Stimulated activated CD4-positive, alpha-beta T cell treated with anti-CD3 and anti-CD28 coated beads, TNF-alpha, amount 100 ng/mL, for 24 hours (primary cell): ENCODE data around the gene GPR142.
A peak's percentile ranks its signal among the peaks of the same experiment; 100 is the strongest.

Experiments
- DNase-seq, 3 experiments: peaks; one replicate each; pipeline ENCODE4 v3.0.0-alpha.2; 2020; ENCODE audit warnings: low read depth in 3 of 3

The GPR142 gene

DNA sequence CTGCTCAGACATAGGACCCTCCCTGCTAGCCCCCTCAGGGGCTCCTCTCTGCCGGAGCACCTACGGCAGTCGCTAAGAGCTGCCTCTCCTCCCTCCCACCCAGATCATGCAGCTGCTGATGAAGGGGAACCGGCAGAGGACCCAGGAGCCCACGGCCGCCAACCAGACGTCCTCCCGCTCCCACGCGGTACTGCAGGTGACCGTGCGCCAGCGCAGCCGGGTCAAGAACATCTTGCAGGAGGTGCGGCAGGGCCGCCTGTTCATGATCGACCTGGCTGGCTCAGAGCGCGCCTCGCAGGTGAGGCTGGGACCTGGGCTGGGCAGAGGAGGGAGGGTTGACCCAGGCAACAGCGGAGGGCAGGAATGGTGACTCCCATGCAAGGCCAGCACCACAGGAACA lies 22.6 kb upstream of the GPR142 start:
- DNase-seq: no peak

DNA sequence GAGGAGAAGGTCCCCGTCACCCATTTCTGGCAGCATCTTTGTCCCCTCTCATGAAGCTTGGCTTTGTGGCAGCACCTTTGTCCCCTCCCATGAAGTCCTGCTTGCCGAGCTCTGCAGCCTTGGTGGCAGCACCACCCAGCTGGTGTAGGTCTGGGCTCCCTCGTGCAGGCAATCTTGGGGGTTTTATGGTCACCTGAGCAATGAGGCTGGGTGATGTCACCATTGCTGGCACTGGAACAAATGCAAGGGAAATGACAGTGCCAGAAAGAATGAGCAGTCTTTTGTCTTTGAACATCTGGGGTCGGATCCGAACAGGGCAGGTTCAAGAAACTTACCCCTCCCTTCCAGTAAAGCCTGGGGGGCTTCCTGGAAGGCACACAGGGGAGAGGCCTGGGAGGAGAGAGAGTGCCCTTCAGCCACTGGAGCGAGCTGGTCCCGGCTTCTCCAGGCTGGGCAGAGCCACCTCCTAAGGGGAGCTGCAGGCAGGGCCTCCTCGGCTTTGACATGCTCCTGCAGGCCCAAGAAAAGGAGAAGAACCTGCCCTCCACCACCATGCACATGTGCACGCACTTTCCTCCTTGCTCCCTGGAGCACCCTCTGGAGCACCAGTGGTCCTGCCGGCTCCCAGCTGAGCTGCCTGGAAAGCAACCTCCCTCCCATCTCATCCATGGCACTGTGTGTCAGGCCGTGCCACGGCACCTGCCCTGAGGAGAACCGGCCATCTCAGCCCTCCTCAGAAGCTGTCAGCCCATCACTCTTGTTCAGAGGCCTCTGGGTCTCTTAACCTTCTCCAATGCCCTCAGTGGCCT lies 21.7 kb upstream of the GPR142 start:
- DNase-seq: no peak

DNA sequence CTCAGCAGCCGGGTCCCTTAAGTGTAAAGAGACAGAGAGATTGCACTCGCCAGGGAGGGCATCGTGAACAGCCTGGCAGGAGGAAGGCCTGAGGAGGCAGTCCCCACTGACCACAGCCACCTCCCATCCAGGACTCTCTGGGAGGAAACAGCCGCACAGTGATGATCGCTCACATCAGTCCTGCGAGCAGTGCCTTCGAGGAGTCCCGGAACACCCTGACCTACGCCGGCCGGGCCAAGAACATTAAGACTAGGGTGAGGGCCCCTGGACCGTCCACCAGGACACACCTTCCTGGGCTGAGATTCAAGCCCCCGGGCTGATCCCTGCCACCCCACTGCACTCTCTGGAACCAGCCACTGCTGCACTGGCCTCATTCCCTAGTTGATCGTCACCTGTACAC lies 19.7 kb upstream of the GPR142 start:
- DNase-seq: no peak

DNA sequence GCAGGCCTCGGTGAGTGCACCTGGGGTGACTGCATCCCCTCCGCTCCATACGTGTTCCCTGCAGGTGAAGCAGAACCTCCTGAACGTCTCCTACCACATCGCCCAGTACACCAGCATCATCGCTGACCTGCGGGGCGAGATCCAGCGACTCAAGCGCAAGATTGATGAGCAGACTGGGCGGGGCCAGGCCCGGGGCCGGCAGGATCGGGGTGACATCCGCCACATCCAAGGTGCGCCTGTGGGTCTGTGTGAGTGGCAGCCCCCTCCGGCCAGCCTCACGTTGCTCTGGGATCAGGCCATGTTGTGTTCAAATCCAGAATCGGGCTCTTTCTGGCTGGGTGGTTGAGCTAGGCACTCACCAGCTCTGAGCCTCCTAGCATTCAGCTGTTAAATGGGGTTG lies 18.2 kb upstream of the GPR142 start:
- DNase-seq: no peak

DNA sequence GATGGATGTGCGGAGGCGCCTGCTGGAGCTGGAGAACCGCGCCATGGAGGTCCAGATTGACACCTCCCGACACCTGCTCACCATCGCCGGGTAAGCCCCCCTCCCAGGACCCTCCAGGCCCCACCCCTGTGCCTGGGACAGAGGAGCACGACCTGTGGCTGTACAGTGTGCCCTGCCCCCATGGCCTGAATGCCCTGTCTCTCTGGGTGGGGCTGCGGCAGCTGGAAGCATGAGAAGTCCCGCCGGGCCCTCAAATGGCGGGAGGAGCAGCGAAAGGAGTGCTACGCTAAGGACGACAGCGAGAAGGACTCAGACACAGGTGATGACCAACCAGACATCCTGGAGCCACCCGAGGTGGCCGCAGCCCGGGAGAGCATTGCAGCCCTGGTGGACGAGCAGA lies 16.8 kb upstream of the GPR142 start:
- no peak for DNase-seq

DNA sequence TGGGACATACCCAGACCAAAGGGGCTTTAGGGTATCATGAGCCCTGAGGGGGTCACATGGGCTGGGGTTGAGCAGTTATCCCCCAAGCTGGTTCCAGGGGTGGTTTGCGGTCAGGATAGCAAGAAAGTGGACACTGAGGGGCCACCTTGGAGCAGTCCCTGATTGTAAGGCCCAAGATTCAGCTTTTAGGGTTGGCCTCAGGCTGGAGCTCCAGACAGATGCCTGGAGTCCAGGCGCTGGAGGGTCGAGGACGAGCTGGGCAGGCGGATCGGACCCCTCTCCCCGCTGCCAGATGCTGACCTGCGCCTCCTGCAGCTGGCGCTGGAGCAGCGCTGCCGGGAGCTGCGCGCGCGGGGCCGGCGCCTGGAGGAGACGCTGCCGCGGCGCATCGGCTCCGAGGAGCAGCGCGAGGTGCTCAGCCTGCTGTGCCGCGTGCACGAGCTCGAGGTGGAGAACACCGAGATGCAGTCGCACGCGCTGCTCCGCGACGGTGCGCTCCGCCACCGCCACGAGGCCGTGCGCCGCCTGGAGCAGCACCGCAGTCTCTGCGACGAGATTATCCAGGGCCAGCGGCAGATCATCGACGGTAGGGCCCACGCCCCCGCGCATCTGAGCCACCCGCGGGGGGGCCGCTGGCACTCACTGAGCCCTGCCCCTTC lies 15.6 kb upstream of the GPR142 start:
- peak in 1 of 3 experiments; percentile 27 for DNase-seq

DNA sequence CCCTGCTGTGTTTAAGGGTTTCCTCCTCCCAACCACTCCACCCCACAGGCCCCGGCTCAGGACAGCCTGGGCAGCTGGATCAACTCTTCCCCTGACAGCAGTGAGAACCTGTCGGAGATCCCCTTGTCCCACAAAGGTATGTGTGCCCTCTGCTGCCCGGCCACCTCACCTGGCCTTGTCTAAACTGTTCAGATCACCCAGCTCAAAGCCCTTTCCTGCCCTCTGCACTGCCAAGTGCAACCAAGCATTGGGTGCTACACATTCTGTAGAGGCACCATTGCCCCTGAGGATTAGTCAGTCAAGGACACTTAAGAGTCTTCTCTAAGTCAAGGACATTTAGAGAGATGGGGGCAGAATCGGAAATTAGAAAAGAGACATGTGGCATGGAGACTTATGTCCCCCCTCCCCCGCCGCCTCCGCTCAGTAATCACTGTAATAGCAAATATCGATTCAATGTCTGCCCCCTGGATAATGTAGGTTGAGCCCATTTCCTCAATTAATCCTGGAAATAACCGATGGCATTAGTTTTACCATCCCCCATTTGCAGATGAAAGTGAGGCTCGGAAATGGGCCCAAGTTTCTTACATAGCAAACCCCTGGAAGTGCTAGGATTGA lies 13.8 kb upstream of the GPR142 start:
- no peak for DNase-seq

DNA sequence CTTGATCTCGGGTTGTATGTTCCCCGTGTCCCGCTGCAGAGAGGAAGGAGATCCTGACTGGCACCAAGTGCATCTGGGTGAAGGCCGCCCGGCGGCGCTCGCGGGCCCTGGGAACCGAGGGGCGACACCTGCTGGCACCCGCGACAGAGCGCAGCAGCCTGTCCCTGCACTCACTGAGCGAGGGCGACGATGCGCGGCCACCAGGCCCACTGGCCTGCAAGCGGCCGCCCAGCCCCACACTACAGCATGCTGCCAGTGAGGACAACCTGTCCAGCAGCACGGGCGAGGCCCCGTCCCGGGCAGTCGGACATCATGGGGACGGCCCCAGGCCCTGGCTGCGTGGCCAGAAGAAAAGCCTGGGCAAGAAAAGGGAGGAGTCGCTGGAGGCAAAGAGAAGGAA lies 13.2 kb upstream of the GPR142 start:
- DNase-seq: peak in 2 of 3 experiments; percentile 22 to 68

DNA sequence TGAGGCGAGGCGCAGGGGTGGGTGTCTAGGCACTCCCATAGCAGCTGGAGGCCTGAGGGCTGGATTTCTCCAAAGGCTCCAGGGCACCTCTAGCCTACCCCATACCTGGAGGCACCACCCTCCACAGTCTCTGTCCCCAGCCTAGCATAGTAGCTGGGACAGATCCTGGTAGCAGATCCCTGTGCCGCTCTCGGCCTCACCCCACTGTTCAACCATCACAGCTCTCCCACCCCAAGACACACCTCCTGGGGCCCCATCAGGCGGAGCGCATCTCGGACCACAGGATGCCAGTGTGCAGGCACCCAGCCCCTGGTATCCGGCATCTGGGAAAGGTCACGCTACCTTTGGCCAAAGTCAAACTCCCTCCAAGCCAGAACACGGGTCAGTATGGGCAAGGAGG lies 12.7 kb upstream of the GPR142 start:
- no peak for DNase-seq

DNA sequence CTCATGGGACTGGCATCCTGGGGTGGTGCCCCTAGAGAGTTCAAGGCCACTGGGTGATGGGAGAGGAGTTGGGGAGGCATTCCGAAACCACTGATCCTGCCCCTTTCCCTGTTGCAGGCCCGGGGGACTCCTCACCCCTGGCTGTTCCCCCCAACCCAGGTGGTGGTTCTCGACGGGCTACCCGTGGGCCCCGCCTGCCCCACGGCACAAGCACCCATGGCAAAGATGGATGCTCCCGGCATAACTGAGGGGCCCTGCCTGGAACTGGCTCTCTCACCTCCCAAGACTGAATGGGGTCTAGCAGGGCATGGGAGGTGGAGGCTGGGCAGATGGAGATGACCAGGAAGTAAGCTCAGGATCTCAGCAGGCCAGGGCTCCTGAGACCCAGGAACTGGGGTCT lies 12.2 kb upstream of the GPR142 start:
- DNase-seq: no peak

DNA sequence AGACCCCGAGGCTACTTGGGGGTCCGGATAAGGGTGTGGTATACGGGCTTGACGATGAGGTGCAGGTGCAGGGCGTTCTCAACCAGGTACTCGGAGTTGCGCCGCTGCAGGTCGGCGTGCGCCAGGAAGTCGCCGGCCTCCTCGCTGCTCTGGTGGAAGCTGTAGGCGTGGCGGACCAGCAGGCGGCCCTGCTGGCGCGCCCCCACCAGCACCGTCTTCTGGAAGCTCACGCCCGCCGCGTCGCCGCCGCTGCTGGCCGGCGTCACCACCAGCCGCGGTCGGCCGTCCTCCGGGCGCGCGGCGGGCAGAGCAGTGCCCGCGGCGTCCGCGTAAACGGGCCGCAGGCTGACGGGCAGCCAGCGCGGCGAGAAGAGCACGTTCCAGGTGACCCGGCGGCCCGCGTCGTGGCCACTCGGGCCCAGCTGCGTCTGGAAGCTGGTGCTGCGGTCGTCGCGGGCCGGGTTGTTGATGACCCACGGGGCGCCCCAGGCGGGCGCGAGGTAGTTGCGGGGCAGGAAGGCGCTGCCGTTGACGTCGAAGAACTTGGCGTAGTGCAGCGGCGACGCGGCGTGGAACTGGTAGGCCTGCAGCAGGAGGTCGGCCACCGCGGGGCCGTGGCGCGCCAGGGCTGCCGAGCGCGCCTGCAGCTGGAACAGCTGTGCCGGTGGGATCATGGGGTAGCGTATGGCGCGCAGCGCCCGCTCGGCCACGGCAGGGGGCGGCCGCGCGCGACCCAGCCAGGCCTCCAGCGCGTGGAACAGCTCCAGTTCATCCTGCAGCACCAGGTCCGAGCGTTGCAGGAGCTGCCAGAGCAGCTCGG lies 10.4 kb upstream of the GPR142 start:
- DNase-seq: no peak

DNA sequence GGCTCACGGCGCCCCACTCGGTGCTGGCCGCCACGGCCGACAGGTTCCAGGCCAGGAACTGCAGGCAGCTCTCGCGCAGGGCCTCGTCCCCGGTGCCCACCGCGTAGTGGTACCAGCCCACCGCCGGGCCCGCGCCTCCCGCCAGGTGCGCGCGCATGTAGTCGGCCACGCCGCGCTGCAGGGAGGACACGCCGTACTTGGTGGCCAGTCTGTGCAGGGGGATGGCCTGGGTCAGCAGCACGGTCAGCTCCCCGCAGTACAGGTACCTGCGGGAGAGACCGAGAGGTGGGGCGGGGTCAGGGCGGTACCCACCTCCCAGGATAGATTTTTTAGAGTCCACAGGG lies 9.9 kb upstream of the GPR142 start:
- DNase-seq: no peak

DNA sequence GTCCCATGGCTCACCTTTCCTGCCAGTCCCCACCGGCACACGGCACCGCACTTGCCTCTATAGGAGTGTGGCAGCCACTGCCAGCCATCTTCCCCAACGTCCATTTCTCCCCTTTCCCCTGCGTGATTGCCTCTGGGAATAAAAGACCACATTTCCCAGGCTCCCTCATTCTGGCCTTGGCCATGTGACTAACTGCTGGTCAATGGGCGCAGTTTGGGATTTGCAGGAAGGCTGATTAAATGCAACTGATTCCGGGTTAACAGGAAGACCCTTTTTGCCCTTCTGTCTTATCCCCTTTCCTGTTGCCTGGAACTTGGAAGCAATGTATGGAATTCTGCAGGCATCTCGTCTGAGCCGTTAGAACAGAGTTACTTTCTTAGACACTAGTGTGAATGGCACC lies 8.6 kb upstream of the GPR142 start:
- no peak for DNase-seq

DNA sequence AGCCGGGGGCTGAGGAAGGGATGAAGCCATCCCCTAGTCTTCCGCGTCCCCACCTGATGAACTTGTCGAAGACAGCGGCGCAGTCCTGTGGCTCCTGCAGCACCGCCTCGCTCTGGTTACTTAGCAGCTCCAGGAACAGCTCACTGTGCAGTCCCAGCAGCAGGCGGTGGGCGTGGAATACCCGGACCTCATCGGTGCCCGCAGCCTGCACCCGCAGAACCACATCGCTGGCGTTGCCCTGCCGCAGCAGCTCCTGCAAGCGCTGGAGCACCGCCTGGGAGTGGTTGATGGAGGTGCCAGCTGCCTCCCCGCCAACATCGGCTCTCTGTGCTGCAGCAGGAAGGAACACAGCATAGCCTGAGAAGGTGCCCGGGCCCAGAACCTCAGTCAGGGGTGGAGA lies 7.4 kb upstream of the GPR142 start:
- no peak for DNase-seq

DNA sequence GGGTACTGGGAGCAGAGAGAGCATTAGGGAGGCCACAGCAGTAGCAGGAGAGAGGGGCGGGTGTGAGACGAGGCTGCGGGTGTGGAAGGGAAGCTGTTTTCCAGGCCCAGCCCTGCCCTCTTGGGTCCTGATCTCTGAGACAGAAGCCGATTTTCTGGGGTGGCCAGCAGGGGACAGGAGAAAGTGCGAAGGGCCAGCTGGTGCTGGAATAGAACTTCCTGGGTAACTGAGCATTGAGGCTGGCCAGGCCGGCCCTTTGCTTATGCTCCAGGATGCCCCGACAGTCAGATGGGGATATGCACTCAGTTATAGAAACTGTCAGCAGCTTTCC lies 6.4 kb upstream of the GPR142 start:
- DNase-seq: no peak

DNA sequence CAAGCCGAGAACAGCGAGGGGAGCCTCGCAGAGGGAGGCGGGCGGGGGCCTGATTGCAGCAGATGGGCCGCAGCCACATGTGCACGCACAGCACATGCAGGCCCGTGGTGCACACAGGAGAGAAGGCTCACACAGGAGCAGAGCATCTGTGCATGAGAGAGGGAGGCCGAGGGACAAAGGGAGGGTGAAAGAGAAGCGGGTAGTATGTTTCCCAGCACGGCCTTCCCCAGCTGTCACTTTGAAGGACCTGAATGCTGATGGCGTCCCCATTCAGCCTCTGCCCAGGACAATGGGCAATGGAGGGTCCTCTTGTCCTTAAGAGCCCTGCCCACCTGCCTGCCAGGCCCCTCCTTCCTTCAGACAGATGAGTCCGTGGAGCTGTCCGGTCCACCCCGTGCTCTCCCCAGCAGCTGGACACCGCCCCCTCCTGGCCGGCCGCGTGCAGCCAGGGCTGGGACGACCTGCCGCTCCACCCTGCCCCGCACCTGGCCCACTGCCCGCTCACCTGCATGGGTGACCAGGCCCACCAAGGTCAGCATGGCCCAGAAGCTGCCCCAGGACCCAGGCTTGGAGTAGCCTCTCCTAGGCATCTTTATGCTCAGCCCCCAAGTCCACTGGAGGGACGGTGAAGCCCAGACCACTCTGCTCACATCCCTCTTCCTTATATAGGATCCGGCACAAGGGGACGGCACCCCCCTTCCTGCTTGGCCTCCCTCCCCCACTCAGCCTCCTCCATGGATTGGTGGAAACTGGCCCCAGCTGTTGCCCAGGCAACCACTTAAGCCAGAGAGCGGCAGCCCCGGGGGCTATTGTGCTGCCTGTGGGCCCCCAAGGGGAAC lies 5.9 kb upstream of the GPR142 start, which contains the start of gene BTBD17:
Gene BTBD17, minus strand, starts transcription at position 639 of the 839 bp plus-strand sequence. Its CDS starts 49 bp downstream, at position 590.
- DNase-seq: peak in 1 of 3 experiments; percentile 31

DNA sequence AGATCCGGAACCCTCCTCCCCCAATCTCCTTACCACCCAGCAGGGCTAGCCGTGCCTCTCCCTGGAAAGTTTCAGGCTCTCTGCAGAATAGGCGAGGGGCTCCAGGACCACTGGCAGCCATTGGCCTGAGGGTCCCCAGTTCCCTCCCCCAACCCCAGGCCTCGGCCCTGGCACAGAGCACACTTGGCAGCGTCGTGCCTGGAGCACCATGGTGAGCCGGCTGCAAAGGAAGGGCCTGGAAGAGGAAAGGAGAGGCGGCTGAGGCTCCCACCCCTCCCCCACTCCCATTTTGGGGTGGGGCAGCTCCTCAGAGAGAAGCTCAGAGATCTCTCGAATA lies 5.3 kb upstream of the GPR142 start:
- DNase-seq: no peak

DNA sequence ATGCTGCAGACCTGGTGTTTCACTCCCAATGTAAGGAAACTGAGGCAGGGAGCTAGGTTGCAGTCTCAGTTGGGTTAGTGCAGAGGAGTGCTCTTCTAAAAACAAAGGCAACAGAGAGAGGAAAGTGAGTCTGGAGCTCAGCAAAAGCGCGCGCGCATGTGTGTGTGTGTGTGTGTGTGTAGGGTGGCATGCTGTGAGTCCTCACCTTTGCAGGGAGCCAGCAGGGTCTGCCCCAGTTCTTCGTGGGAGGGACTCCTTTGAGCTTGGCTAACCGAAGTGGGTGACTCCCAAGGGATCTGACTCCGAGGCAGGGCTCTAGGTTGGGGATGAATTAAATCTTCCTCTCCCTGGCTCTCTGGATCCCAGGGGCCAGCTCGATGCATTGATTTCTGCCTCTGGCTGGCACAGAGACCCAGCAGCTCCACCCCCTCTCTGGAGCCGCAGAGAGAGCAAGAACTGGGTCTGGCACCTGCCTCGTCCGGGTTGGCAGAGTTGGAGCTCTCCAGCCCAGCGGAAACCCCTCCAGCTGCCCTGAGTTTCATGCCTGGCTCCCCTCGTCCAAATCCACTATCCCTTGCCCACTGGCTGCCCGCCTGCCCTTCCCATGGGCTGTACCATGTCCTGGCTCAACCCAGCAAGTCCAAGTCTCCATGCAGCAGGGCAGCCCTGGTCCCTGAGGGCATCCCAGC lies 4.4 kb upstream of the GPR142 start:
- DNase-seq: no peak

DNA sequence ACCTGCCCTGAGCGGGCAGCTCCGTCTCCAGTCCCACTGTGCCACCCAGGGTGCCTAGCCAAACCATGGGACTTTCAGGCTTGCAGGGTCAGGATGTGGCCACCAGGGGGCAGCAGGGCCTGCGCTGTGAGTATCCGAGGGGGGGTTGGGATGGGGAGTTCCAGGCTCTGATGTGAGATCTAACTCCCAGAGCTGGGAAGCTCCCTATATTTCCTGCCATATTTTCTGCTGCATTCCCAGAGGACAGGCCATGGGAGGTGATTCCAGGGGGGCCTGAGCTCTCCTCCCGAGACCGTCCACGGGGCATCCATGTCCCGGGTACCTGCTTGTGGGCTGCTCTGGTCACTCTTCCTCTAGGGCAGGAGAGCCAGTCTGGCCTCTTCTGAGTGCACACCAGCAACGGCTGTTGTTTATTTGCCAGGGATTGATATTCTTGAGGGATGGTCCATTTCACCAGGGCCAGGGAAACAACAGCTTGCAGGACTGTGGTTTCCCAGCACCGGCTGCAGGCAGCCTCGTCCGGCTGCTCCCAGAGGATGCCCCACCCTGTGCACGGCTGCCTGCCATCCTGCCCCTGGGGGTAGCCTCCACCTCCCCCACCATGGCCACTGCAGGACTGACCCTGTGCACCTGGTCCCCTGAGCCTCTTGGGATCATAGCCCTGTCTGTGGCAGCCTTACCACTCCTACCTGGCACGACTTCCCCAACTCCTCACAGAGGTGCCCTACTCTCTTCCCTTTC lies 1.2 kb downstream of the GPR142 start:
- DNase-seq: peak; percentile 48 to 71 (median 57)

DNA sequence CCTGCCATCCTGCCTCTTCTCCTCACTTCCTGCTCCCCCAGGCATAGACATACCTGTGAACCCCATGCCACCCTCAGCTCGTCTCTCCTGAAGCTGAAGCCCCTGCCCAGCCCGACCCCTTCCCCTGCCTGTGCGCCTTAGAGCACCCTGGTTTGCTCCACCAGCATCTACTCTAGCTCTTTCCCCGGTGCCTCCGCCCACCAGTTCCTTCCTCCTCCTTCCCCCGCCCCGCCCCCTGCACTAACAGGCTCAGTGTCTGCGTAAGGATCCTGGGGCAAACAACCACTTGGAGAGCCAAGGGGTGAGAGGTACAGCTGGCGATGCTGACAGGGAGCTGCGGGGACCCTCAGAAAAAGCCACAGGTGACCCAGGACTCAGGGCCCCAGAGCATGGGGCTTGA lies 1.9 kb downstream of the GPR142 start:
- DNase-seq: peak; percentile 27 to 68 (median 43)
